ENCODE results near the gene SHROOM4.

The SHROOM4 gene, protein sequence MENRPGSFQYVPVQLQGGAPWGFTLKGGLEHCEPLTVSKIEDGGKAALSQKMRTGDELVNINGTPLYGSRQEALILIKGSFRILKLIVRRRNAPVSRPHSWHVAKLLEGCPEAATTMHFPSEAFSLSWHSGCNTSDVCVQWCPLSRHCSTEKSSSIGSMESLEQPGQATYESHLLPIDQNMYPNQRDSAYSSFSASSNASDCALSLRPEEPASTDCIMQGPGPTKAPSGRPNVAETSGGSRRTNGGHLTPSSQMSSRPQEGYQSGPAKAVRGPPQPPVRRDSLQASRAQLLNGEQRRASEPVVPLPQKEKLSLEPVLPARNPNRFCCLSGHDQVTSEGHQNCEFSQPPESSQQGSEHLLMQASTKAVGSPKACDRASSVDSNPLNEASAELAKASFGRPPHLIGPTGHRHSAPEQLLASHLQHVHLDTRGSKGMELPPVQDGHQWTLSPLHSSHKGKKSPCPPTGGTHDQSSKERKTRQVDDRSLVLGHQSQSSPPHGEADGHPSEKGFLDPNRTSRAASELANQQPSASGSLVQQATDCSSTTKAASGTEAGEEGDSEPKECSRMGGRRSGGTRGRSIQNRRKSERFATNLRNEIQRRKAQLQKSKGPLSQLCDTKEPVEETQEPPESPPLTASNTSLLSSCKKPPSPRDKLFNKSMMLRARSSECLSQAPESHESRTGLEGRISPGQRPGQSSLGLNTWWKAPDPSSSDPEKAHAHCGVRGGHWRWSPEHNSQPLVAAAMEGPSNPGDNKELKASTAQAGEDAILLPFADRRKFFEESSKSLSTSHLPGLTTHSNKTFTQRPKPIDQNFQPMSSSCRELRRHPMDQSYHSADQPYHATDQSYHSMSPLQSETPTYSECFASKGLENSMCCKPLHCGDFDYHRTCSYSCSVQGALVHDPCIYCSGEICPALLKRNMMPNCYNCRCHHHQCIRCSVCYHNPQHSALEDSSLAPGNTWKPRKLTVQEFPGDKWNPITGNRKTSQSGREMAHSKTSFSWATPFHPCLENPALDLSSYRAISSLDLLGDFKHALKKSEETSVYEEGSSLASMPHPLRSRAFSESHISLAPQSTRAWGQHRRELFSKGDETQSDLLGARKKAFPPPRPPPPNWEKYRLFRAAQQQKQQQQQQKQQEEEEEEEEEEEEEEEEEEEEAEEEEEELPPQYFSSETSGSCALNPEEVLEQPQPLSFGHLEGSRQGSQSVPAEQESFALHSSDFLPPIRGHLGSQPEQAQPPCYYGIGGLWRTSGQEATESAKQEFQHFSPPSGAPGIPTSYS (N-terminal part only)

DNA sequence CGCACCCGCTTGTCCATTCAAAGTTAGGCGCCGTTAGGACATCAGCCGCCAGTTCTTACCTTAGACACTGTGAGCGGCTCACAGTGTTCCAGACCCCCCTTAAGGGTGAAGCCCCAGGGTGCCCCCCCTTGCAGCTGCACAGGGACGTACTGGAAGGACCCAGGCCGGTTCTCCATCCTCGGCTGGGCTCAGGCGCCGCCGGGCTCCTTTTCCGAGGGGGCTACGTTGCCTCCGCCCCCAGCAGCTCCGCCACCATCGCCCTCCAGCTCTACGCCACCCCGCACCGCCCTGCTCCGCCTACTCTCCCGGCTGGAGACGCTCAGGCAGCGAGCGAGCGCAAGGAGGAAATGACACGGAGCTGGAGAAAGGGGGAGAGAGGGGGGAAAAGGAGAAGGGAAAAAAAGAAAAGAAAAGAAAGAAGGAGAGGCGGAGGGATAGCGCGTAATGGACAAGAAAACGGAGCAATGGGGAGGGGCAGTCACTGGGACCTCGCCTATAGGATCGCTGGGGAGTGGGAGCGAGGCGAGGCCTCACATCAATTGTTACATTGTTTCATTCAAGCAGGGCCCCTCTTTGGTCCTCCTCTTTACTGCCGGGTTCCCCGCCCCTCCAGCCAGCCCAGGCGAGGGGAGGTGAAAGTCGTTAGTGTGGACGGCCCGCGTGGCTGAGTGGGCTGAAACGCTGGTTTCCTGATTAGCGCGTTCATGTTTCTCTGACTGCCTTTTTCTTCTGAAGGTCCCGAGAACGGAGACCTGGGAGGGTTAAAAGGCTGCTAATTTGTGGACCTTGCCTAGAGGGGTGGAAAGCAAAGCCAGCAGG, at the start of gene SHROOM4:
Gene SHROOM4, minus strand, starts transcription at position 352 of the 819 bp plus-strand sequence. Its CDS starts 176 bp downstream, at position 176.
- DNase-seq = no peak

DNA sequence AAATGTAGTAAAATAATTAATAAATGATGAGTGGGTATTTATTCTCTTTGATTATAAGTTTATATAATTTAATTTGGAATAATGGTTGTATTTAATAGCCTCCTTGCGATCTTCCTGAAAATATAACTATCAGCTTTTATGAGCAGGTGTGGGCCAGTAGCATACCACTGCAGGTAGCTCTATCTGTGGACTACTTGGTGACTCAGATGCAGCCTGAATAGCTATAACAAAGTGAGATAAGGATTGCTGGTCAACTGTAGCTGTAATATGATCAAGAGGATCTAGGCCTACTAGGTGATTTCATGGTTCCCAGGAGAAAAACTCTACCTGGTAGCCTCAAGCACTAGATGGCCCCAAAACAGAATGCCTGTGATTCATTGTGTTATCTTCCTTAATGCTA, 49.5 kb upstream of the SHROOM4 start:
- no peak for DNase-seq

DNA sequence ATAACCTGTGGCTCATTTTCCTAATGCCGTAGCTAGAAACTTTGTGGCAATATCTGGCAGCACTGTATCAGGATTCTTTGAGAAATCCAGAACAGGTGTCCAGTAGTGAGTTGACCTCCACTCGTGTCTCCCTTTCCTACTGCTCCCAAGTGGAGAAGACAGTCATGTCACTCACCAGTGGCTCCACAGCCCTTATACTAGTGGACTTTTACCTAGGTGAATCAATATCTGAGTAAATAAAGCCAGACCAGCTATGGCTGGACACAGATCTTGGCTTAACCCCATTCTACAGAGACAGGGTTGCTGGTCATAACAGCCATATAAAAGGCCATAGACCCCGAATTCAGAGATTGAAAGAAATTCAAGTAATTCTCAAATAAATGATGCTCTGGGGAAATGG, 46.5 kb upstream of the SHROOM4 start:
- DNase-seq = no peak

GRCh38 chrX:50858548-50858947, 44.6 kb upstream of the SHROOM4 start:
- DNase-seq = no peak

DNA sequence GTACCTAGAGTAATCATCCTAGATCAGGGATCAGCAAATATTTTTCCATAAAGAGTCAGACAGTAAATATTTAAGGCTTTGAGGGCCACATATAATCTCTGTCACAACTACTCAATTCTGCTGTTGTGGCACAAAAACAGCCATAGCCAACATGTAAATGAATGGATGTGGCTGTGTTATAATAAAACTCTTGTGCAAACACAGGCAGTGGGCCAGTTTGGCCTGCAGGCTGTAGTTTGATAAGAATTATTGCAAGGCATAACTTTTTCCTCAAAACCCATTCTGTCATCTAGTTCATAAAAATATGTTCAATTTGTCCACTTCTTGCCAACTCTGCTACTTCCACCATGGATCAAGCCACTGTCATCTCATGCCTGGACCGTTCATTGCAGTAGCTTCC, 39.4 kb upstream of the SHROOM4 start:
- DNase-seq = no peak

GRCh38 chrX:50852524-50852923, 38.5 kb upstream of the SHROOM4 start:
- DNase-seq = no peak

DNA sequence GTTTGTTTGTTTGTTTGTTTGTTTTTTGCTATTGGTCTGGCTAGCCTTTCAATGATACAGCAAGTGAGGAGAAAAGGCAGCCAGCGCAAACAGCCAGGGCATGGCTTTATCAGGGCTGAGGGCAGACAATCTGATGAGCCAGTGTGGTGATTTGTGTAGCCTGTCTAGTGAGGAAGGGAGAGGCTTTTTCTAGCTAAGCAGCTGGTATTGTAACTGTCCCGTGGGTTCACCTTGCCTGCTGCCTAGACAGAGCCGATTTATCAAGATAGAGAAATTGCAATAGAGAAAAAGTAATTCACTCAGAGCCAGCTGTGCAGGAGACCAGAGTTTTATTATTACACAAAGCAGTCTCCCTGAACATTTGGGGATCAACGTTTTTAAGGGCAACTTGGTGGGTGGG, 28.2 kb upstream of the SHROOM4 start:
- no peak for DNase-seq

DNA sequence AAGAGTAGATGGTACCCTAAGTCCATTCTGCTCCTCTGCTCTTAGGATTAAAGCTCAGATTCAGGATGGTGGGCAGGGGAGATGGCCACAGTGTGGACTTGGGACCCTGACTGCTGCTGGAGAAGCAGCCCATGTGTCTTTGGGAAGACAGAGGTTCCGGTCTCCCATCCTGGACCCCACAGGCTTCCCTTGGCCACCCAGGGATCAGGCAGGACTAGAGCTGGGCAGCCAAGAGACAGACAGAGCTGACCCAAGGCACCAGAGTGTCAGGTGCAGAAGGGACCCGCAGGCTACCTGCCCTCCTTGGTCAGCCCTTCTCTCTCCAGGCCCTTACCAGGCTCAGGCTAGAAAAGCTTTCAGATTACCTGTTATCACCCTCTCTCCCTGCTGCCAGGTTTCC, 25.7 kb upstream of the SHROOM4 start:
- DNase-seq = no peak

- DNase-seq = no peak
Observed at GRCh38 chrX:50838820-50839600, 25.0 kb upstream of the SHROOM4 start.

GRCh38 chrX:50827996-50828395, 14.0 kb upstream of the SHROOM4 start:
- no peak for DNase-seq

DNA sequence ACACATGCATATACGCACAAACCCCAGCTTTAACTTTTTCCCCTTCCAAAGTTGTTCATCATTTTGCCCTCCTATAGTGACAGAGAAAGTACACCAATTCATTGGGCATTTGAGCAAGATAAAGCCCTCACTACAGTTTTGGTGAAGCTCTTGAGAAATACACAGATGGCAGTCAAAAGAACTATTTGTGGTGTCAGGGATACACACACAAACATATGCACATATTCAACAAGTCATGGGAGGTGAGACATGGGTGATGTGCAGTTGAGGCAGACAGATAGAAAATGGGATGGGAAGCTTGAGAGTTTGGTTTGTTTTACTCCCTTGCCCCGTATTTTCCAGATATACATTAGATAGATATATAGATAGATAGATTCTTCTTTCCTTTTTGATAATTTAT, 11.8 kb upstream of the SHROOM4 start:
- no peak for DNase-seq

DNA sequence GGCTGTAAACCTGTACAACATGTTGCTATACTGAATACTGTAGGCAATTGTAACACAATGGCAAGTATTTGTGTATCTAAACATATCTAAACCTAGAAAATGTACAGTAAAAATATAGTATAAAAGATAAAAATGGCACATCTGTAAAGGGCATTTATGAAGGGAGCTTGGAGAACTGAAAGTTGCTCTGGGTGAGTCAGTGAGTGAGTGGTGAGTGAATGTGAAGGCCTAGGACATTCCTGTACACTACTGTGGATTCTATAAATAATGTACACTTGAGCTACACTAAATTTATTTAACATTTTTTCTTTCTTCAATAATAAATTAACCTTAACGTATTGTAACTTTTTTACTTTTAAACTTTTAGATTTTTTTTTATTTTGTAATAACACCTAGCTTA, 5.0 kb upstream of the SHROOM4 start:
- DNase-seq = no peak

GRCh38 chrX:50815120-50815519, 1.1 kb upstream of the SHROOM4 start:
- no peak for DNase-seq

GRCh38 chrX:50814701-50815100, 707 bp upstream of the SHROOM4 start:
- no peak for DNase-seq

GRCh38 chrX:50812995-50813842, 775 bp downstream of the SHROOM4 start:
- DNase-seq = no peak

- DNase-seq = no peak
Observed at GRCh38 chrX:50805276-50805675, 8.7 kb downstream of the SHROOM4 start.

DNA sequence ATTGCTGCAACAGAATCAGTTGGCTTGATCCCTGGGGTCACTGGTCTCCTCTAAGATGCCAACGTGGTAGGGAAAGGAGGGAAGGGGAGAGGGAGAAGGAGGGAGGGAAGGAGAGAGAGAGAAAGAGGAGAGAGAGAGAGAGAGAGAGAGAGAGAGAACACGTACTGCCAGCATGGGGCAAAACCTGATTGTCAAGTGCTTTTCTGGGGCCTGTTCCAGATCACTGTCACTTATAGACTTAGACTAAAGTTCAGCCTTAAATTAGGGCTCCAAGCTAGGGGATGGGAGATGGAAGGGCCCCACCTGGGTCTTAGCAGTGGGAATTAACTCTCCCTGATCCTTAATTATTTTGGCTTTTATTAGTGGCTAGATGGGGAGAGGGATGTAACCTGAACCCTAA, 12.9 kb downstream of the SHROOM4 start:
- no peak for DNase-seq

DNA sequence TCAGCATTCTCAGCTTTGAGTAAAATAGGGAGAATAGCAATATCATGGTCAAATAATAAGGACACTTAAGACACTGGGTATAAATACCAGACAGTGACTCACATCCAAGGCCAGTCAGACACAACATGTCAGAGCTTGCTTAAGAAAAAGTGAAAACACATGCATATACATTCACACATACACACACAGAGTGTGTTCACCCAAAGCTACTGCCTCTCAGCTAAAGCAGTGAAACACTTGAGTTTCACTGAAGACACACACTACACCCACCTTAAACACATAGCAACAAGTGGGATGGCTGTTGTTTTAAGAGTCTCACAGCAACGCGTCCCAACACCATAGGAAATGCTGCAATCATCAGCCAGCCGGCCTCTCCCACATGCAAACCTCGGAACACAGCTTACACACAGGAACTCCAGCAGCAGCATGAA, 14.4 kb downstream of the SHROOM4 start:
- DNase-seq = no peak

GRCh38 chrX:50798783-50799182, 15.2 kb downstream of the SHROOM4 start:
- DNase-seq = no peak

- DNase-seq = no peak
Observed at GRCh38 chrX:50787099-50787498, 26.9 kb downstream of the SHROOM4 start.

Data from NCI-H187 (cell line).